NT2/D1 (cell line): ENCODE data around the gene SLC5A7.

ENCODE experiments used
- DNase-seq: peaks from one replicate; pipeline ENCODE4 v3.0.0-alpha.2; 2011; ENCODE audit warnings: low read depth, low spot score
- H3K27me3 ChIP-seq: 2 replicates; pipeline ENCODE4 v1.6.0; 2011; ENCODE audit warnings: mild to moderate bottlenecking; ENCODE audit not compliant: insufficient read length, insufficient read depth
- H3K36me3 ChIP-seq: 2 replicates; pipeline ENCODE4 v1.6.1; 2011; ENCODE audit warnings: mild to moderate bottlenecking, low read length, mixed read lengths; ENCODE audit not compliant: insufficient read depth, insufficient read length
- H3K4me1 ChIP-seq: 2 replicates; pipeline ENCODE4 v1.5.1; 2011; ENCODE audit not compliant: insufficient read depth, insufficient read length
- H3K4me3 ChIP-seq: 2 replicates; pipeline ENCODE4 v1.5.1; 2011; ENCODE audit warnings: low read depth; ENCODE audit not compliant: insufficient read length
- H3K9ac ChIP-seq: 2 replicates; pipeline ENCODE4 v1.6.0; 2011; ENCODE audit warnings: low read depth; ENCODE audit not compliant: insufficient read length
- H3K9me3 ChIP-seq: 2 replicates; pipeline ENCODE4 v1.5.1; 2011; ENCODE audit warnings: mild to moderate bottlenecking, low read length; ENCODE audit not compliant: insufficient read depth
- SUZ12 ChIP-seq: IDR thresholded peaks from 2 replicates; pipeline ENCODE4 v1.6.1; 2011; ENCODE audit not compliant: insufficient read length, insufficient read depth; ENCODE audit errors: extremely low read depth
- YY1 ChIP-seq: IDR thresholded peaks from 2 replicates; pipeline ENCODE4 v1.6.1; 2011; ENCODE audit not compliant: insufficient read length, insufficient read depth
- ZNF274 ChIP-seq: IDR thresholded peaks from 2 replicates; pipeline ENCODE4 v1.6.1; 2011; ENCODE audit warnings: mild to moderate bottlenecking, low read depth, low read length

SLC5A7 gene

DNA sequence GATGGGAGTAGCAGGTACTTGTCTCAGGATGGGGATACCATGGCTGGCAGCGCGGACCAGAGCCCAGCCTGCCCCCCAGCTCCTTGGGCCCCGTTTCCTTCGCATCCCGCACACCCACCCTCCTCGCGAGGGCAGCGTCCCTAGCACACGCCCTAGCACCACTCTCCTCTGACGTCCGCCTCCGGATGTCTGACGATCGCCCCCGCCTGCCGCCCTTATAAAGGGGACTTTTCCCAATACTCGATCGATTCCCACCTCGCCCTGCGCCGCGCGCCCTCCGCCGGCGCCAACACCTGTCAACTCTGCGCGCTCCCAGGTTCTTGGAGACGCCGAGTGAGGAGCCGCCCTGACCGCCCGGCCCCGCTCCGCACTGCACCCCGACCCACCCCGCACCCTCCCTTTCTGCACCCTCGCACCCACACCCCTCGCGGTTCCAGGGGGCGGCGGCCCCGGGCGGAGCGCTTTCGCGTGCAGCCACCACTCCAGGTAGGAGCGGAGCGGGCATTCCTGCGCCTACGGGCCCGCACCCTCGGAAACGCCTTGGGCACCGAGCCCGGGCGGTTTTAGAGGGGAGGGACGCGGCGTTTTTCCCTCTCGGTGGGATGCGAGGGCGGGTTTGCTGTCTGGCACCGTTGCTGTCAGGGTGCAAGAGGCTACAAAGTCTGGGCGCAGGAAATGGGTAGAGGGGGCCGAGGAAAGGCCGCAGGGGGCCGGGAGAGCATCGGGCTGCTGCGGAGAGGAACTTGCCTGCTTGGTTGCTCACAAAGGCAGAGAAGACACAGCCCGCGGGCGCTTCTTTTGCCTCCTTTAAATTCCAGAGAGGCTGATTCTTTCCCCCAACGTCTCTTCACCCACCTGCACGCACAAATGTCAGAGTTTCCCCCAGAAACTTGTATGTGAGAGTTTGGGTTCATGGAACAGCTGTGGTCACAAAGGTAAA lies at the start of gene SLC5A7:
Gene SLC5A7, plus strand, starts transcription at position 247 of the 940 bp plus-strand sequence. CDS start 1,632 bp downstream, outside the sequence.
- H3K36me3 ChIP-seq: no peaks in the 10 kb centered on the region
- H3K27me3 ChIP-seq: peaks cover 42% of the 10 kb centered on the region
- peak within 1 kb of the TSS; percentile 39 for H3K9ac ChIP-seq
- no peak for DNase-seq
- peak within 1 kb of the TSS; percentile 57 for H3K4me3 ChIP-seq
- H3K9me3 ChIP-seq: no peaks in the 10 kb centered on the region
- H3K4me1 ChIP-seq: no peaks in the 10 kb centered on the region
- no peak for TF ChIP-seq SUZ12
- TF ChIP-seq ZNF274: no peak
- no peak for TF ChIP-seq YY1

DNA sequence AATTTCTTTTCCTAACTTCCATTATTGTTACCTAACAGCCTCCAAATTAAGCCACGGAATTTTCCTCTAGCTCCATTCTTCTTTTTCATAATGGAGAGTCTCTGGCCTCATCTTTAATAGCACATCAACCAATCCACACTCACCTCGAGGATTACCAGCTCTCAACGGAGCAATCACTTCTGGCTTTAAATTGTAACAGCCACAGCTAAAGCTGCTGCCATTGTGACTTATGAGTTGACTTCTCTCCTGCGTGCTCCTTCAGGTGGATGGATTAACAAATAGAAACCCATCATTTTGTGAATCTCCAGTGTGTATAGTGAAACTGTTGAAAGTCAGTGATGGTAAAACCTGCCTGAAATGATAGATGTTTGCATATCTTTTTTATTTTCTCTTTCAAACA lies 24.9 kb upstream of the SLC5A7 start:
- no peaks in the 10 kb centered on the region for H3K9me3 ChIP-seq
- TF ChIP-seq YY1 (no peak), ZNF274 (no peak), SUZ12 (no peak)
- H3K36me3 ChIP-seq: no peaks in the 10 kb centered on the region
- no peak for DNase-seq
- H3K9ac ChIP-seq: no peak overlapping the region
- no peaks in the 10 kb centered on the region for H3K27me3 ChIP-seq
- no peak overlapping the region for H3K4me3 ChIP-seq
- H3K4me1 ChIP-seq: no peaks in the 10 kb centered on the region

DNA sequence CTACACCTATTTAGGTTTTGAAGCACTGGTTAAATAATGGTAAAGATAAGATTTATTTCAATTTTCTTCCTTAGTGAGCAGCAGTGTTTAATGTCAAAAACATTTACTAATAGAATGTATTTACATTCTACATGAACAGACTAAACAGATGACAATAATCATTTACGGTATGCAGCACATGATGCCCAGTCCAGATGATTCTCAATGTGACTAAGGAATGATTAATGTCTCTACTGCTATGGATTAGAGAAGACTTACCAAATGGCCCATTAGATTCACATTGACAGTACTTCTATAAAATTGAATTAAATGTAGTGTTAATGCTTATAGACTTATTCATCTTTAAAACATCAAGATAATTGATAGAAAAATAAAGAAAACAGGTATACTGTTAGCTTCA lies 22.1 kb upstream of the SLC5A7 start:
- Histone ChIP-seq H3K9ac (no peak overlapping the region), H3K4me1 (no peaks in the 10 kb centered on the region), H3K27me3 (no peaks in the 10 kb centered on the region), H3K36me3 (no peaks in the 10 kb centered on the region), H3K4me3 (no peak overlapping the region), H3K9me3 (no peaks in the 10 kb centered on the region)
- TF ChIP-seq ZNF274: no peak
- TF ChIP-seq SUZ12: no peak
- no peak for TF ChIP-seq YY1
- no peak for DNase-seq

DNA sequence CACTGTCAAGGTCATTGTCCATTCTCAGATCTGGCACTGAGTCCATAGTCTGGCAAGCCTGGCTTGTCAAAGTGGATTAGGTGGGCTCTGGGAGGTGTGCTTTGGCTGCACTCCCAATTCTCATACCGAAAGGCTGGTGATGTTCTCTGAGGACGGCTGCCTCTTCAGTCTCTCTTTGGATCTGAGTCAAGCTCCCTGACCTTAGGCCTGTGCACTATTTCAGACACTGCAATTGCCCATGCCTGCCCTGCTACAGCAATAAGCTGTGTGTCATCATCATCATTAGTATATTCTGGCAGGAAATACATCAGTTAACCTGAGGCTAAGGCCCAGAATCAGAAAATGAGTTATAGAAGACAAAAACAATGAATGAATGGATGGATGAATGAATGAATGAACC lies 1.6 kb upstream of the SLC5A7 start:
- Histone ChIP-seq H3K9me3 (no peaks in the 10 kb centered on the region), H3K4me1 (no peaks in the 10 kb centered on the region), H3K9ac (no peak overlapping the region), H3K27me3 (peaks cover 42% of the 10 kb centered on the region), H3K4me3 (no peak overlapping the region), H3K36me3 (no peaks in the 10 kb centered on the region)
- TF ChIP-seq SUZ12 (no peak), ZNF274 (no peak), YY1 (no peak)
- no peak for DNase-seq

DNA sequence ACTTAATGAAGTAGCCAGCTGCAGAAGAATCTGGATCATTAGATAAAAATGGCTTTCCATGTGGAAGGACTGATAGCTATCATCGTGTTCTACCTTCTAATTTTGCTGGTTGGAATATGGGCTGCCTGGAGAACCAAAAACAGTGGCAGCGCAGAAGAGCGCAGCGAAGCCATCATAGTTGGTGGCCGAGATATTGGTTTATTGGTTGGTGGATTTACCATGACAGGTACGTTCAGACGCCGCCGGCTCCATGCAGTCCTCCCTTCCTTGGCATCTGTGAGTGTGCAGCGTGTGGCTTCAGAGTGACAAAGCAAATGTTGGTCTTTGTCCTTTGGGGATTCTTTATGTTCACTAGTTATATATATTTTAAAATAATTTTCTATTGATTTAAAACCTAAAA lies 1.8 kb downstream of the SLC5A7 start:
- Histone ChIP-seq H3K27me3 (peaks cover 42% of the 10 kb centered on the region), H3K4me1 (no peaks in the 10 kb centered on the region), H3K9ac (no peak overlapping the region), H3K9me3 (no peaks in the 10 kb centered on the region), H3K4me3 (no peak overlapping the region), H3K36me3 (no peaks in the 10 kb centered on the region)
- TF ChIP-seq YY1 (no peak), SUZ12 (no peak), ZNF274 (no peak)
- DNase-seq: no peak

DNA sequence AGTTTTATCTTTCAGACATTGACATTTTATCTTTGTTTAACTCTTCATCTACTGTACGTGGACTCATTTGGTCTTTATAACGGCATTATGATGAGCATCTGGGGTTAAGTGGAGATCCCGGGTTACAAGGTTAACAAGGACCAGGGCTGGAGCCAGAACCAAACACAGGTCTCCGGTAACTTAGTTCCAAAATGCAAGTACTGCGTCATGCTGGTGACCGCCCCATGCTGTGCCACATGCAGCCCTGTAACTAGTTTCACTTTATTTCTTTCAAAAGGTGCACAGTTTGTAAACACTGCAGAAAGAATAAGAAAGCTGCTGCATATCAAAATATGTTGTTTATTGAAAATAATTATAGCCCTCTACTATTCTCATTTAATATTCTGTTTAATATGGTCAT lies 3.1 kb downstream of the SLC5A7 start:
- peaks cover 40% of the 10 kb centered on the region for H3K27me3 ChIP-seq
- H3K36me3 ChIP-seq: no peaks in the 10 kb centered on the region
- no peaks in the 10 kb centered on the region for H3K9me3 ChIP-seq
- no peaks in the 10 kb centered on the region for H3K4me1 ChIP-seq
- no peak for TF ChIP-seq YY1
- TF ChIP-seq SUZ12: no peak
- TF ChIP-seq ZNF274: no peak
- H3K9ac ChIP-seq: no peak overlapping the region
- H3K4me3 ChIP-seq: no peak overlapping the region
- DNase-seq: no peak

DNA sequence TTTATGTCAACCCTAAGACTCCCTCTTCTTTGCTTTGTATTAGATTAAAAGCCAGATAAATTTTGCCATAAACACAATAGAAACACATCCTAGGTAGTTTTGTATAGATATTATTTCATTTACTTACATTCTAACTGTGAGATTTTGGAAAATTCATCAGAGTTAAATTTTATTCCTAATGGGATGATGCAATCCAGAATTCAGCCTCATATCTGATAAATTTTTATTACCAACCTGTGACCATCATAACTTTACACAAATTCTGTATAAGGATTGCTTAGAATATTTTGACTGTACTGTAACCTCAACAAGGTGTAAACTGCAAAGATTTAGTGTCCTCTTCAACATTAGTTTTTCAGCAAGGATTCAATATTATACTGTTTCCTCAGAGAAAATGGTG lies 4.4 kb downstream of the SLC5A7 start:
- no peaks in the 10 kb centered on the region for H3K36me3 ChIP-seq
- H3K4me1 ChIP-seq: no peaks in the 10 kb centered on the region
- peaks cover 28% of the 10 kb centered on the region for H3K27me3 ChIP-seq
- no peak for TF ChIP-seq ZNF274
- H3K9me3 ChIP-seq: no peaks in the 10 kb centered on the region
- DNase-seq: no peak
- H3K9ac ChIP-seq: no peak overlapping the region
- no peak overlapping the region for H3K4me3 ChIP-seq
